T47D (cell line): Measurements from ENCODE around the gene BCL2L13.

Experiments used
- DNase-seq, 2 experiments: peaks; one replicate each; pipeline versions ENCODE4 v3.0.0 to v3.0.0-alpha.2; 2011 to 2012; ENCODE audit warnings: low read depth in 1 of 2, low spot score in 1 of 2
- JUND ChIP-seq: IDR thresholded peaks from 2 replicates; pipeline ENCODE4 v1.6.1; 2012; ENCODE audit warnings: low read depth
- in situ Hi-C: cut with HindIII; loops from 2 replicates; pipeline ENCODE4 v1.10.0; 2016; ENCODE audit warnings: low sequenced_read_pairs, low pct_unique_long_range_greater_than_20kb

BCL2L13 gene

GRCh38 chr22:17706947-17707346, 68.4 kb downstream of the BCL2L13 start:
- in situ Hi-C loops = no loop called here
- DNase-seq = no peak
- TF ChIP-seq JUND = no peak

GRCh38 chr22:17707526-17707925, 69.0 kb downstream of the BCL2L13 start:
- in situ Hi-C loops = no loop called here
- no peak for TF ChIP-seq JUND
- DNase-seq = no peak

- DNase-seq = no peak
- no peak for TF ChIP-seq JUND
- in situ Hi-C loops = no loop called here
These were observed 71.5 kb downstream of the BCL2L13 start for GRCh38 chr22:17710023-17710422.

- TF ChIP-seq JUND = no peak
- in situ Hi-C loops = no loop called here
These were observed 73.9 kb downstream of the BCL2L13 start for GRCh38 chr22:17712441-17712840.

GRCh38 chr22:17716529-17716928, 78.0 kb downstream of the BCL2L13 start:
- in situ Hi-C loops = no loop called here
- no peak for DNase-seq
- no peak for TF ChIP-seq JUND

More at GRCh38 chr22:17712441-17712840, 73.9 kb downstream of the BCL2L13 start:
- no peak for DNase-seq

- in situ Hi-C loops = no loop called here
- no peak for DNase-seq
- TF ChIP-seq JUND = no peak
These were observed 79.2 kb downstream of the BCL2L13 start for GRCh38 chr22:17717708-17718107.

GRCh38 chr22:17719911-17720310, 81.4 kb downstream of the BCL2L13 start:
- no peak for TF ChIP-seq JUND
- no peak for DNase-seq
- in situ Hi-C loops = no loop called here

GRCh38 chr22:17724241-17724640, 85.7 kb downstream of the BCL2L13 start:
- DNase-seq = no peak
- in situ Hi-C loops = no loop called here
- TF ChIP-seq JUND = no peak

- in situ Hi-C loops = no loop called here
- no peak for DNase-seq
- no peak for TF ChIP-seq JUND
These were observed 86.3 kb downstream of the BCL2L13 start for GRCh38 chr22:17724678-17725499.

- in situ Hi-C loops = no loop called here
- no peak for DNase-seq
- no peak for TF ChIP-seq JUND
These were observed 86.9 kb downstream of the BCL2L13 start for GRCh38 chr22:17725500-17725796.

- no peak for DNase-seq
- in situ Hi-C loops = no loop called here
These were observed 87.7 kb downstream of the BCL2L13 start for GRCh38 chr22:17726006-17726927.

GRCh38 chr22:17726928-17727897, 88.7 kb downstream of the BCL2L13 start:
- in situ Hi-C loops = no loop called here
- no peak for TF ChIP-seq JUND
- DNase-seq = no peak

More at GRCh38 chr22:17726006-17726927, 87.7 kb downstream of the BCL2L13 start:
- TF ChIP-seq JUND = no peak

- DNase-seq = no peak
- in situ Hi-C loops = no loop called here
- no peak for TF ChIP-seq JUND
These were observed 90.2 kb downstream of the BCL2L13 start for GRCh38 chr22:17728786-17729185.
